NCI-H146 treated with DMSO at 0.1 percent for 48 hours (cell line): ENCODE data around the gene TAOK2.

ENCODE experiments used
- DNase-seq: peaks from one replicate; lab custom pipeline; 2025; ENCODE audit not compliant: unreplicated experiment; lab: John Stamatoyannopoulos, UW

Gene TAOK2

GRCh38 chr16:29986931-29987330 is 13.3 kb downstream of the TAOK2 start:
- DNase-seq, result no peak

GRCh38 chr16:29987371-29988085 is 13.9 kb downstream of the TAOK2 start:
- no peak for DNase-seq

- DNase-seq, result no peak
Observed at GRCh38 chr16:29988346-29989075, 14.8 kb downstream of the TAOK2 start.

- no peak for DNase-seq
Observed at GRCh38 chr16:29989111-29989858, 15.6 kb downstream of the TAOK2 start.

GRCh38 chr16:29990034-29990433 is 16.4 kb downstream of the TAOK2 start:
- DNase-seq, result no peak

GRCh38 chr16:29990883-29991570 is 17.4 kb downstream of the TAOK2 start:
- no peak for DNase-seq

- DNase-seq, result no peak
Observed at GRCh38 chr16:29991571-29991904, 17.9 kb downstream of the TAOK2 start.

GRCh38 chr16:29992344-29992967 is 18.8 kb downstream of the TAOK2 start:
- no peak for DNase-seq

- no peak for DNase-seq
Observed at GRCh38 chr16:29993191-29993902, 19.7 kb downstream of the TAOK2 start.

GRCh38 chr16:29993903-29994599 is 20.4 kb downstream of the TAOK2 start:
- no peak for DNase-seq

GRCh38 chr16:29994600-29995323 is 21.1 kb downstream of the TAOK2 start:
- DNase-seq, result no peak

- peak; percentile 86 for DNase-seq
Observed at GRCh38 chr16:29995324-29995910, 21.7 kb downstream of the TAOK2 start, which contains the start of gene HIRIP3. TSS of gene HIRIP3 (minus strand) at chr16:29995617. CDS start at chr16:29995605, 12 bp downstream.

- peak; percentile 92 for DNase-seq
Observed at GRCh38 chr16:29995911-29996765, 22.5 kb downstream of the TAOK2 start, which contains the start of gene INO80E. TSS of gene INO80E (plus strand) at chr16:29996241. CDS start at chr16:29996311, 70 bp downstream.

- DNase-seq, result no peak
Observed at GRCh38 chr16:29996766-29997250, 23.1 kb downstream of the TAOK2 start.

GRCh38 chr16:29999605-30000004 is 25.9 kb downstream of the TAOK2 start:
- DNase-seq, result no peak

GRCh38 chr16:30000735-30001631 is 27.3 kb downstream of the TAOK2 start:
- DNase-seq, result no peak
